NCI-H2196 (cell line): ENCODE data around the gene MYOZ1.
"Not testable (repeated sequence)": the region's sequence is repeated elsewhere in the genome, so short reads cannot be mapped to it uniquely, and the experiment has no call there.

Experiments
- DNase-seq: peaks from one replicate; lab custom pipeline; 2025; ENCODE audit not compliant: unreplicated experiment; lab: John Stamatoyannopoulos, UW

The MYOZ1 gene

GRCh38 chr10:73647875-73648651 is 6.8 kb upstream of the MYOZ1 start:
- DNase-seq: no peak

GRCh38 chr10:73647211-73647874 is 6.1 kb upstream of the MYOZ1 start:
- no peak for DNase-seq

- DNase-seq: no peak
These were observed 5.3 kb upstream of the MYOZ1 start for GRCh38 chr10:73646598-73647041.

GRCh38 chr10:73645251-73645650 is 4.0 kb upstream of the MYOZ1 start:
- no peak for DNase-seq

GRCh38 chr10:73644767-73645166 is 3.5 kb upstream of the MYOZ1 start:
- DNase-seq: no peak

GRCh38 chr10:73644015-73644743 is 2.9 kb upstream of the MYOZ1 start:
- peak; percentile 29 for DNase-seq

GRCh38 chr10:73643362-73643761 is 2.1 kb upstream of the MYOZ1 start:
- DNase-seq: no peak

GRCh38 chr10:73639286-73639685 is 2.0 kb downstream of the MYOZ1 start:
- no peak for DNase-seq

- DNase-seq: no peak
These were observed 5.5 kb downstream of the MYOZ1 start for GRCh38 chr10:73635781-73636180.

- DNase-seq: no peak
These were observed 6.9 kb downstream of the MYOZ1 start for GRCh38 chr10:73634421-73634820.

GRCh38 chr10:73629165-73629564 is 12.1 kb downstream of the MYOZ1 start:
- no peak for DNase-seq

GRCh38 chr10:73628405-73628804 is 12.9 kb downstream of the MYOZ1 start:
- no peak for DNase-seq

- DNase-seq: no peak
These were observed 14.0 kb downstream of the MYOZ1 start for GRCh38 chr10:73627300-73627699.

- DNase-seq: peak; percentile 87
These were observed 15.2 kb downstream of the MYOZ1 start for GRCh38 chr10:73625884-73626752.

- no peak for DNase-seq
These were observed 16.0 kb downstream of the MYOZ1 start for GRCh38 chr10:73625004-73625883.

- no peak for DNase-seq
These were observed 18.2 kb downstream of the MYOZ1 start for GRCh38 chr10:73623056-73623455.

- not testable (repeated sequence) for DNase-seq
These were observed 20.3 kb downstream of the MYOZ1 start for GRCh38 chr10:73620974-73621373.

GRCh38 chr10:73617143-73617542 is 24.1 kb downstream of the MYOZ1 start:
- not testable (repeated sequence) for DNase-seq

- no peak for DNase-seq
These were observed 26.6 kb downstream of the MYOZ1 start for GRCh38 chr10:73614720-73615119.

- no peak for DNase-seq
These were observed 32.2 kb downstream of the MYOZ1 start for GRCh38 chr10:73609116-73609515.
